Measurements from ENCODE around the gene MEX3A. TPM values are rescaled to one million over a fixed set of nuclear protein-coding genes. Genes with fewer than 3 reads are reported as not detected.
"Not testable (repeated sequence)": the region's sequence is repeated elsewhere in the genome, so short reads cannot be mapped to it uniquely, and the experiment has no call there.

The MEX3A gene
- total RNA-seq, 1 donor from 2014 or later: 5.0 TPM

DNA sequence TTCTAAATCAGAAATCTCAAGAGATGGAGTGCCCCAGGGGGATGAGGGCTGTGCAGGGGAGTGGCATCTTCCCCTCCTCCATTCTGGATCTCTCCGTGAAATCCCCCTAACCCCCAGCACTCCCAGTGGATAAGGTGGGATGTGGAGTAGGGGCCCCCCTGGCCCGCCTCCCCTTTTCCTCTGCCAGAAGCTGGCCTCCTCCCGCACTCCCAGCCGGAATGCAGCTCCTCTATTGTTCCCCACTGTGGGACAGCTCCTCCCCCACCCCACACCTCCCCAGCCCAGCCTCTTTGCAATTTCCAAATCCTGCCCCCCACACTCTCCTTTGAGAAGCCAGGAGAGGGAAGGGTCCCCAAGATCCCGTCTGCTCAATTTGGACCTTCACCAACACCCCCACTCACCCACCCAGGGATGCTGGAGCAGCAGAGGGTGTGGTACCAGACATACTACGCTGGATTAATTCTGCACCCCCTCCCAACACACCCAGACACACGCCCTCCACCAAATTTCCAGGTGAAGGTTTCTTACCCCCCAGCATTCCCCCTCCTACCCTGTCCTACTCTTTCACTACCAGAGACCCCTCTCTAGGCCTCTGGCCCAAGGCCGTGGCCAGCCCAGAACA, 1.9 kb downstream of the MEX3A start:
- DNase-seq (ENCODE audit: low read depth, low spot score): no peak

DNA sequence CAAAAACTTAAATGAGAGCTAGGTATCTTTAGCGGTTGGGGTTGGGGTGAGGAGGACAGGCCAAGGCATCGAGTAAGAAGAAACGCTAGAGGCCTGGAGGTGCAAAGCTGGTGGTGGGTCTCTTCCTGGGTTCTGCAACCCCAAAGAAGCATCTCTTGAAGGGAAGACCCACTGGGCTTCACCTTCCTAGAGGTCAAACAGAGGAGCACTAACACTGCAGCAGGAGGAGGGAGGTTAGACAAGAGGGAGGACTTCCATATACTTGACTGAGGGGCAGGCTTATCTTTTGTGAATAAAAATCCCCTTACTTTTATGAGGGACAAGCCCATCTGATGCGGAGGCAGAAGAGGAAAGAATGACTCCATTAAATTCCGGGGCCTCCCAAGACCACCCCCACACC, 2.5 kb downstream of the MEX3A start:
- DNase-seq (ENCODE audit: low read depth, low spot score): no peak

DNA sequence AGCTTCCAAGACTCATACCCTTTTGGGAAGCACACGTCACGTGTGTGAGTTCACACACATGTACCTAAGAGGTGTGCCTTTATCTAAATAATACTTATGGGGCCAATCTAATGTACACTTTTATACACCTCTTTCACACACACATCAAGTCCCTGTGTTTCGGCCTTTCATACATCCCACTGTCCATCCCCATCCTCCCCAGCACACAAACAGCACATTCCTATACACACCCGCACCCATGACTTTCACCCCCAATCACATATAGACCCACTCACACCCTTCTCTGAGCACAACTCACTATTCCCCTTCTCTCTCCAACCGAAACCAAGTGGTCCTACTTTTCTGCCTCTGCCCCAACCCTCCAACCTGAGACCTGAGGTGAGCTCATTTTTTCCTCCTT, 3.5 kb downstream of the MEX3A start:
- DNase-seq (ENCODE audit: low read depth, low spot score): no peak

DNA sequence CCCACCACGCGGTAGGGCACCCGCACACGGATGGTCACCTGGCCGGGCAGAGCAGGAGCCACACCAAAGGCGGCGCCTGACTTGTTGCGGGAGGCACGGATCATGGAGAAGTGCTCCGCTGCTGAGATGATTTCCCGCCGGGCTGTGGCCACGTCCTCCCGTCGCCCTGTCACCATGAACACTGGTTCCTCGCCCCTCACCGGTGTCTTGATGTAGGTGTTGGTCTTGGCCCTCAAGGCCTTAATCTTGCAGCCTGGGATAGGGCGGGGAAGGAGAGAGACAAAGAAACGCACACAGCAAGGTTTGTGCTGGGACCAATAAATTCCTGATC, 4.9 kb downstream of the MEX3A start:
- no peak for DNase-seq (ENCODE audit: low read depth, low spot score)

DNA sequence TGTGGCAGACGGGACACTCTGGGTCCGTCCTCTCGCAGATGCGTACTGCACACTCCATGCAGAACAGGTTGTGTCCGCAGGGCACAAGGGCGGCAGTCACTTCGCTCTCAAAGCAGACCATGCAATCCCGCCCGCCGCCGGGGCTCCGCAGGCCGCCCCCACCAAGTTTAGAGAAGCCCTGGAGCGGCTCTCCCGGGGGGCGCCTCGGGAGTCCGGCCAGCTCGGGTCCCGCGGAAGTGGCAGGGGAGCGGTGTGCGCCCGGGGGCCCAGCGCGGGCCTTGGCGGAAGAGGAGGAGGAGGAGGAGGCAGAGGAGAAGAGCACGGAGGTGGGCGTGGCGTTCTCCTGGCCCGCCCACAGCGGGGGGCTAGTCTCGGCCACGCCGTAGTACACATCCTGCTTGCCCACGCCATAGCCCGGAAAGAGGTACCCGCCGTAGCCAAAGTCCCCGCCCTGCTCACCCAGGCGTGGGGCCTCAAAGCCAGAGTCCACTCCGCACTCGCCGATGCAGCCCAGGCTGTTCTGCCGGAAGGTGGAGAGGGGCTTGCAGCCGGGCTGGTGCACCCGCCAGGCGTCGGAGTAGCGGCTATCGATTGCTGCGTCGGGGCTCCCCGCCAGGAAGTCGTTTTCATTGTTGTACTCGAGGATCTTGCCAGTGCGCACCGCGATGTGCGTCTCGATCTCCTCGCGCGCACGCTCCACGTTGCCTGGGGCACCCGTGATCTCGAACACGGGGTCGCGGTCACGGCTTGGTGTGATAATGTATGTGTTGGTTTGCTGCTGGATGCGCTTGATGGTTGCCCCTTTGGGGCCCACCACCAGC, 5.4 kb downstream of the MEX3A start:
- no peak for DNase-seq (ENCODE audit: low read depth, low spot score)

DNA sequence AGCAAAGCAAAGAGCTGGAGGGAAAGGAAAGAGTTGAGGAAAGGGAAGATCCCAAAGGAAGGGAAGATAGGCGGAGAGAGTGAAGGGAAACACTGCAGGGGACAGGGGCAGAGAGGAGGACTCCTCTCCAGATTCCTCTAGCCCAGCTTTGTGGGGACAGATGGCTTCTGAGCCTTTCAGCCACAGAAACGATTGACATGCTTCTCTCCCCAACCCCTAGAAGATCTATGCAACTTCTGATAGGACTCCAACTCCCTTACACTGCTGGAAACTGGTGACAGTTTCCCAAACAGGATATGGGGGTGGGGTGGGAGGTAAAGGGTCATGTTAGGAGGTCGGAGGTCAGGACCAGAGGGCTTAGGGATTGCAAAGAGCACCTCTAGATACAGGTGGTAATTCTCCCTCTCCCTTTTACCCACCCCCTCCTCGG, 6.5 kb downstream of the MEX3A start:
- no peak for DNase-seq (ENCODE audit: low read depth, low spot score)

- no peak for DNase-seq (ENCODE audit: low read depth, low spot score)
Observed at GRCh38 chr1:156075162-156075561, 7.1 kb downstream of the MEX3A start.

- no peak for DNase-seq (ENCODE audit: low read depth, low spot score)
Observed at GRCh38 chr1:156074661-156075060, 7.6 kb downstream of the MEX3A start.

GRCh38 chr1:156073740-156074139, 8.5 kb downstream of the MEX3A start:
- no peak for DNase-seq (ENCODE audit: low read depth, low spot score)

DNA sequence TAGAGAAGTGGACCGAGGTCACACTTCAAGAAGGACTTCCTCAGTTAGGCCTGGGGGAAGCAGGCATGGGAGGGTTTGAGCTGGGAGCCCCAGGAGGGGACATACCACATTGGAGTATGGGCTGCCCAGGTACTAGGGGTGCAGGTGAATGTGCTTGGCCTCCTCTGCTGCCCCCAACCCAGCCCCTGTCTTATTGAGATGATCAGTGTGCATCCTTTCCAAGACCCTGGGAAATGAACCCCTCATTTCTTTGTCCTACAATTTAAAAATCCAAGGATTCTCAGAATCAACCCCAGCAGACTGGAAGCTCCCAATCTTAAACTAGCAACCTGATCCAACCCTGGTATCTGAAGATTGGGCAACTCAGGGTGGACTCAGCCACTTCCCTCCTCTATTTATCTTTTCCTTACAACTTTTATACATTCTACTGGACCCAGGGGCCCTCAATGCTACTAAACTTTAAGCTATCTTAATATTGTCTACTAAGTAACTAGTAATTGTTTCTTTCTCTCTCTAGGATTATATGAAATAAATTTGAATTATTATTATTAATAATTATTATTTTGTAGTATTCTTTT, 9.1 kb downstream of the MEX3A start:
- no peak for DNase-seq (ENCODE audit: low read depth, low spot score)

DNA sequence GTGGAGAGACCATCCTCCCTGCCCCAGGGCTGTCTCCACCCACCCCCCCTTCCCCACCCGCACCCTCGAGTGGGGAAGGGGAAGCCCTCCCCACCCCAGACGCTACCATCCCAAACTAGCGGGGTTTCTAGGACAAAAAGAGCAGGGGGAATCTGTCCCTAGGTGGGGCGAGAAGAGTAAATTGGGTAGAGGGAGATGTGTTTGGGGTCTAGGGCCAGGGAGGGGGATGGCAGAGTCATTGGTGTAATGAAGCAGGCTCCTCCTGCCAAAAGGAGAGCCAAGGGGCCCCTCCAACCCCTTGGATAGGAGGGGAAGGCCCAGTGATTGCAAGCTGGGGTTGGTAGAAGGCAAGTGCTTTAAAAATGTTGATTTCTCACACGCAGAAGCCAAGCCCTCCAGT, 10.0 kb downstream of the MEX3A start:
- DNase-seq (ENCODE audit: low read depth, low spot score): no peak

DNA sequence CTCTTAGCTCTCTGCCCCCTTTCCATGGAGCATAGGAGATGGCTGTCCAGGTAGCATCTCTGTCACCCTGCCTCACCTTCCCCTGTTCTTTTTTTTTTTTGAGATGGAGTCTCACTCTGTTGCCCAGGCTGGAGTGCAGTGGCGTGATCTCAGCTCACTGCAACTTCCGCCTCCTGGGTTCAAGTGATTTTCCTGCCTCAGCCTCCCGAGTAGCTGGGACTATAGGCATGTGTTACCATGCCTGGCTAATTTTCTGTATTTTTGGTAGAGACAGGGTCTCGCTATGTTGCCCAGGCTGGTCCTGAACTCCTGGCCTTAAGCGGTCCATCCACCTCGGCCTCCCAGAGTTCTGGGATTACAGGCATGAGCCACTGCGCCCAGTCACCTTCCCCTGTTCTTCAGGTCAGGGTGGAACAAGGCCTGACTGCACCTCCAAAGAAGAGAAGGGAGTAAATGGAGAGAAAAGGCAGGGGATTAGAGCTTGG, 10.9 kb downstream of the MEX3A start:
- DNase-seq (ENCODE audit: low read depth, low spot score): not testable (repeated sequence)

DNA sequence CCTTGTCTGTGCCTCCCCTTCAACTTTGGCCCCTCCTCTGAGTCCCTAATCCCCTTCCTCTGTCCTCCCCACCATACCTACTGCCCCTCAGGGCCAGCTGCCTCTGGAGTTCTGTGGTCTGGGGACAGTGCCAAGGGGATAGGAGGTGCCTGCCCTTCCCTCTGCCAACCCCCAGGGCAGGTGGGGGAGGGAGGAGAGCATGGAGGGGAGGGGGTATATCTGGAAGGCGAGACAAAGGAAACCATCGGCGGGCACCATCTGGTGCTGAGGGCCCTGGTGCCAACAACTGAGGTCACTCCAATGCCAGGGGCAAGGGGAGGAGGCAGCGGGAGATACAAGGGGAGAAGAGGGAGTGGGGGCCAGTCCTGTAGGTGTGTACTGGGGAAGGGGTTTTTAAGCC, 11.7 kb downstream of the MEX3A start:
- DNase-seq (ENCODE audit: low read depth, low spot score): no peak

- no peak for DNase-seq (ENCODE audit: low read depth, low spot score)
Observed at GRCh38 chr1:156069490-156070455, 12.5 kb downstream of the MEX3A start.

- DNase-seq (ENCODE audit: low read depth, low spot score): no peak
Observed at GRCh38 chr1:156067262-156067661, 15.0 kb downstream of the MEX3A start.

DNA sequence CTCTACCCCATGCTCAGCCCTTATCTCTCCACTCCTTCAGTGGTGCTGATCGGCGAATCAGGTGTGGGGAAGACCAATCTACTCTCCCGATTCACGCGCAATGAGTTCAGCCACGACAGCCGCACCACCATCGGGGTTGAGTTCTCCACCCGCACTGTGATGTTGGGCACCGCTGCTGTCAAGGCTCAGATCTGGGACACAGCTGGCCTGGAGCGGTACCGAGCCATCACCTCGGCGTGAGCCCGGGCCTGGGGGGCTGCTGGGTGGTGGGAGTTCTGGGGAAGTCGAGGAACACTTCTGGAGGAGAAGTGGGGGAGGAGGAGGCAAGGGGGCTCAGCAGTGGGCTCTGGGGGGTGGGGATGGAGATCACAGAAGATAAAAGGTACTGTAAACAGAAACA, 16.4 kb downstream of the MEX3A start:
- DNase-seq (ENCODE audit: low read depth, low spot score): no peak

DNA sequence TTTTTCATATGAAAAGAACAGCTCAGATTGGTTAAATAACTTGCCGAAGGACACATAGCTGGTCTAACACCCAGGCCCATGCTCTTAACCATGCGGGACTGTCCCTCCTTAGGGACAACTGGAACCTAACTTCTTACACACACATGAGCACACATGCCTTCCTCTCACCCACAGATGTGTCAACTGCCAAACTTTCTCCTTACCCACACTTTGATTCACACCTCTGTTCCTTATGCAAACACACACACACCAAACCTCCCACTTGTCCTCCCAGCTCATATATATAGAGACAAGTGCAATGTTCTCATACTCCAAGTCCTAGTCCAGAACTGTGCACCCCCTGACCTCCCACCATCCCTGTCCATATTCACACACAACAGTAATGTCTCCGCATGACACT, 17.1 kb downstream of the MEX3A start:
- DNase-seq (ENCODE audit: low read depth, low spot score): no peak

DNA sequence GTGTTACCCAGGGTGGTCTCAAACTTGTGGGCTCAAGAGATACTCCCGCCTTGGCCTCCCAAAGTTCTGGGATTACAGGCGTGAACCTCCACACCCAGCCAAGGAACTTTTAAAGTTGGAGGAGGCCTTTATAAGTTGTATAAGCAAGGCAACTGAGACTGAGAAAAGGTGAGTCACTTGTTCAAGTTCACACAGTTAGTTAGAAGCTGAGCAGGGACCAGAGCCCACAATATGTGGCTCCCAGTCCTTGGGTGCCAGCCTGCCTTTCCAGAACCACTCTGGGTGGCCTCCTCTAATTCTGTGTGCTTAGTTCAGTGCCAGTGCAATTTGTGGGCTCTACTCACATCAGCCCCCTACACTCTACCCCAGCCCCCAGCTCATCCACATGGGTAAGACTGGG, 17.6 kb downstream of the MEX3A start:
- no peak for DNase-seq (ENCODE audit: low read depth, low spot score)

- DNase-seq (ENCODE audit: low read depth, low spot score): no peak
Observed at GRCh38 chr1:156063997-156064285, 18.3 kb downstream of the MEX3A start.

DNA sequence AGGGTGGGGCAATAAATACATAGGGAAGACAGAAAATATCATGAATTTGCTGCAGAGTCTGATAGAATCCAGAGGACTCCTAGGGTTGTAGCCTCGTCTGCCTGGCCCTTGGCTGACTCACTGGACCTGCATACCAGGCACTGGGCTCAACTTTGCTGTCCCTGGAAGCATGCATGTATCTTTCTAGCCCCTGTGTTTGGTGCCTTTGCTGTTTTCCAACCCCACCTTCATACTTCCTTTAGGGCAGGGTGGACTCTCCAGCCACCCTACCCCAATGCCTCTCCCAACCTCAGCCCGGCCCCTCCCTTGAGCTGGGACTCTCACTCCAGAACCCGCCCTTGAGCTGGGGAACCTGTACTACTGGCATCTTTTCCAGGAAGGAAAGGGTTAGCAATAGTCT, 20.1 kb downstream of the MEX3A start:
- no peak for DNase-seq (ENCODE audit: low read depth, low spot score)

- DNase-seq (ENCODE audit: low read depth, low spot score): no peak
Observed at GRCh38 chr1:156060937-156061636, 21.2 kb downstream of the MEX3A start, which contains the start of gene RAB25. Gene RAB25 (plus strand): TSS chr1:156061160. CDS start chr1:156061401, 241 bp downstream.
